NT2/D1 (cell line): ENCODE data around the gene GDF9.

ENCODE experiments used
- SUZ12 ChIP-seq: IDR thresholded peaks from 2 replicates; pipeline ENCODE4 v1.6.1; 2011; ENCODE audit not compliant: insufficient read length, insufficient read depth; ENCODE audit errors: extremely low read depth
- YY1 ChIP-seq: IDR thresholded peaks from 2 replicates; pipeline ENCODE4 v1.6.1; 2011; ENCODE audit not compliant: insufficient read length, insufficient read depth

DNA sequence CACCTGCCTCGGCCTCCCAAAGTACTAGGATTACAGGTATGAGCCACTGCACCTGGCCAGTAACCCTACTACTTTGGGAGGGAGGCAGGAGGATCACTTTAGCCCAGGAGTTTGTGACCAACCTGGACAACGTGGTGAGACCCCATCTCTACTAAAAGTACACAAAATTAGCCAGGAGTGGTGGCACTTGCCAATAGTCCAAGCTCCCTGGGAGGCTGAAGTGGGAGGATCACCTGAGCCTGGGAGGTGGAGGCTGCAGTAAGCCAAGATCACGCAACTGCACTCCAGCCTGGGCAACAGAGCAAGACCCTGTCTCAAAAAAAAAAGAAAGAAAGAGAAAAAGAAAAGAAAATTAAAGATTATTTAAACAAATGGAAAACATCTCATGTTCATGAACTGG, 10.3 kb downstream of the GDF9 start:
- TF ChIP-seq YY1 (no peak), SUZ12 (no peak)
